Renal cortex interstitium (tissue), 11 donors: Measurements from ENCODE around the gene STARD10. TPM values are rescaled to one million over a fixed set of nuclear protein-coding genes. Genes with fewer than 3 reads are reported as not detected.

Source experiments
- DNase-seq, 11 donors: peaks; one replicate each; pipeline ENCODE4 v3.0.0-alpha.2; 2013; ENCODE audit warnings: low read depth in 9 of 11, low spot score in 4 of 11; ENCODE audit errors: extremely low read depth in 1 of 11
- polyA plus RNA-seq, 3 donors: library from polyadenylated mRNA; unstranded; fragments of 120-200 nt; gene quantifications; one replicate each; pipeline ENCODE4 v1.2.1, GENCODE V29; 2013; ENCODE audit not compliant: insufficient read length in 3 of 3

The STARD10 gene
- polyA plus RNA-seq, 3 donors, result 60.0 to 85.1 (median 80.7) TPM

DNA sequence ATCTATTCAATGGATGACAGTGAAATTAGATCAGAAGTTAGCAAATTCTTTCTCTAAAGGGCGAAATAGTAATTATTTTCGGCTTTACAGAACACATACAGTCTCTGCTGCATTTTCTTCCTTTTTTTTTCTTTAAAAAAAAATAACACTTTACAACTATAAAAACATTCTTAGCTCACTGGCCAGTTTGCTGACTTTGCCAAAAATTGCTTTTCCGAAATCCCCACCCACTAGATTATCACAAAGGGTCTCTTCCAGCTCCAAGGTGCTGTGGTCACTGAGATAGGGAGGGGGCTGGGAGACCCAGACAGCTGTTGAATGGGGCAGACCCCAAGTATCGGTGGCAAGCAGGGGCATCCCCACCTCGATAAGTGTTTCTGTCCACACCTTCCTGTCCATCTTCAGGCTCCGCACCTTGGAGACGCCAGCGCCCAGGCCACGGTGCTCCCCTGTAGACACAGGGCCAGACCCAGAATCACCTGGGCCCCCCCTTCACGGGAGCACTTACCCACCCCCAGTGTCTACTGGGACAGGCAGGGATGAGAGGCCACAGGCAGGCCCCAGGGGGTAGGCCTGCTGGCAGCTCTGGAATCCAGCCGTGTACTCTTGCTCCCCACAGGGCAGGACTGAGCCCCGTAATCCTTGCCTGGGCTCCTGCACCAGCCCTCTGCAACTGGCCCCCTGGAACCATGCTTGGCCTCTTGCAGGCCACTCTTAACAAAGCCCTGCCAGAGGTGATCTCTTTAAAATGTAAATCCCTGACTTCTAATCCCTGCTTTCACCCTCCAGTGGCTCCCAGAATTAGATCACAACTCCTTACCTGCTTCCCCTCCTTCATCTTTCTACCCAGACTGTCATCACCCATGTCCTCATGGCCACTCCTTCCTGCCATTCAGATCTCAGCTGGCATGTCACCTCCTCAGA lies 88.1 kb downstream of the STARD10 start:
- no peak for DNase-seq

DNA sequence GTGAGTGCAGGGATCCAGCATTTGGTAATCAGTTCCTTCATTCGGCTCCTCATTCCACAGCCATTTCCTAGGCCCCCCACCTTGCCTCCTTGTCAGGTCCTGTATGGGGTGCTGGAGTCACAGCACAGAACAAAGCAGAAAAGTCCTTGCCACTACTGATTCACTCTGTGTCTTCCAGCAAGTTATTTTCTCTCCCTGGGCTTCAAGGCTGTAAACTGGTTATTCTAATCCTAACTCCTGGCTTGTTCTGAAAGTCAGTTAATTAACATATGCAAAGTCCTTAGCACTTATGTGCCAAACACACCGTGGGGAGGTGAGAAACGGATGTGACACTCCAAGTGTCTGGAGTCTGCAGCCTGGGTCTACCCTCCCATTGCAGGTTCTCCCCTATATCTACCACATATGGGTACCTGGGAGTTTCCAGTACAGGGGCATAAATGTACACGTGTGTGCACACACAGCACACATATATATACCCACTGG lies 89.0 kb downstream of the STARD10 start:
- DNase-seq, result no peak

Other genes with a start within 250 kb of the STARD10 start
- gene PDE2A, start 119.6 kb downstream of the STARD10 start, polyA plus RNA-seq, result 10 to 100 TPM; 17.1 to 21.1 (median 17.9) TPM
- 10 to 100 TPM; 59.6 to 89.1 (median 85.3) TPM for gene ARAP1, start 41.6 kb downstream of the STARD10 start, polyA plus RNA-seq
- 10 to 100 TPM; 31.0 to 54.8 (median 32.1) TPM for gene ATG16L2, start 20.4 kb upstream of the STARD10 start, polyA plus RNA-seq